Neural progenitor cell (in vitro differentiated cells): Measurements from ENCODE around the gene CCS. TPM values are rescaled to one million over a fixed set of nuclear protein-coding genes. Genes with fewer than 3 reads are reported as not detected.
A peak's percentile ranks its signal among the peaks of the same experiment; 100 is the strongest.

ENCODE experiments used
- DNase-seq: peaks from one replicate; pipeline ENCODE4 v3.0.0-alpha.2; 2016; ENCODE audit warnings: low spot score
- H2AFZ ChIP-seq: fragments of 200-600 bp; sonication (generic); replicated peaks from 2 replicates; pipeline ENCODE4 v1.6.1; 2016; ENCODE audit warnings: antibody characterized with exemption
- H3F3A ChIP-seq: fragments of 200-600 bp; sonication (generic); 2 replicates; pipeline ENCODE4 v1.6.1; 2016; ENCODE audit warnings: antibody characterized with exemption, low read depth
- H3K27ac ChIP-seq: fragments of 200-600 bp; sonication (generic); 2 replicates; pipeline ENCODE4 v1.5.1; 2016; ENCODE audit warnings: mild to moderate bottlenecking
- H3K27me3 ChIP-seq: fragments of 200-600 bp; sonication (generic); 2 replicates; pipeline ENCODE4 v1.6.1; 2016; ENCODE audit warnings: mild to moderate bottlenecking, moderate library complexity
- H3K36me3 ChIP-seq: fragments of 200-600 bp; sonication (generic); 2 replicates; pipeline ENCODE4 v1.5.1; 2016
- H3K4me1 ChIP-seq: fragments of 200-600 bp; sonication (generic); 2 replicates; pipeline ENCODE4 v1.6.1; 2016; ENCODE audit warnings: mixed run types
- H3K4me2 ChIP-seq: fragments of 200-600 bp; sonication (generic); 2 replicates; pipeline ENCODE4 v1.6.1; 2016
- H3K4me3 ChIP-seq: fragments of 200-600 bp; sonication (generic); 2 replicates; pipeline ENCODE4 v1.5.1; 2016
- H3K79me2 ChIP-seq: fragments of 200-600 bp; sonication (generic); 2 replicates; pipeline ENCODE4 v1.6.1; 2016; ENCODE audit warnings: low read depth
- H3K9ac ChIP-seq: fragments of 200-600 bp; sonication (generic); 2 replicates; pipeline ENCODE4 v1.6.1; 2016
- H3K9me3 ChIP-seq: fragments of 200-600 bp; sonication (generic); 2 replicates; pipeline ENCODE4 v1.5.1; 2016; ENCODE audit warnings: low read depth
- H4K20me1 ChIP-seq: fragments of 200-600 bp; sonication (generic); 2 replicates; pipeline ENCODE4 v1.6.1; 2016; ENCODE audit warnings: low read depth
- H3K27ac Mint-ChIP-seq: 3 replicates; pipeline ENCODE4 v1.8.0; 2021; ENCODE audit warnings: mixed read lengths
- H3K27me3 Mint-ChIP-seq: 2 replicates; pipeline ENCODE4 v1.8.0; 2022; ENCODE audit warnings: low read depth, mild to moderate bottlenecking, inconsistent platforms, moderate library complexity, mixed read lengths; ENCODE audit not compliant: insufficient read depth
- H3K36me3 Mint-ChIP-seq: 3 replicates; pipeline ENCODE4 v1.8.0; 2021; ENCODE audit warnings: mixed read lengths
- H3K4me1 Mint-ChIP-seq: 3 replicates; pipeline ENCODE4 v1.8.0; 2021; ENCODE audit warnings: mixed read lengths
- H3K4me3 Mint-ChIP-seq: 3 replicates; pipeline ENCODE4 v1.8.0; 2021; ENCODE audit warnings: mild to moderate bottlenecking, moderate library complexity, mixed read lengths
- H3K9me3 Mint-ChIP-seq: 3 replicates; pipeline ENCODE4 v1.8.0; 2020; ENCODE audit warnings: mixed read lengths
- EZH2 ChIP-seq: fragments of 200-600 bp; sonication (generic); IDR thresholded peaks from 2 replicates; pipeline ENCODE4 v1.6.1; 2017; ENCODE audit warnings: antibody characterized with exemption, mild to moderate bottlenecking, moderate library complexity
- EZH2phosphoT487 ChIP-seq: fragments of 200-600 bp; sonication (generic); IDR thresholded peaks from 2 replicates; pipeline ENCODE4 v1.6.1; 2017; ENCODE audit warnings: antibody characterized with exemption
- total RNA-seq: library from RNA; depleted of rRNA; stranded (reverse); fragments of >200 nt; gene quantifications from 2 replicates; pipeline ENCODE4 v1.2.3, GENCODE V29; 2015; ENCODE audit warnings: low replicate concordance
- TF ChIP-seq, protein P1 (sequence below): fragments of 200-600 bp; sonication (generic); IDR thresholded peaks from 2 replicates; pipeline ENCODE4 v1.5.1; 2017; ENCODE audit warnings: antibody characterized with exemption, mild to moderate bottlenecking

The CCS gene
- total RNA-seq, 1 donor from 2014 or later = 44.3 TPM

DNA sequence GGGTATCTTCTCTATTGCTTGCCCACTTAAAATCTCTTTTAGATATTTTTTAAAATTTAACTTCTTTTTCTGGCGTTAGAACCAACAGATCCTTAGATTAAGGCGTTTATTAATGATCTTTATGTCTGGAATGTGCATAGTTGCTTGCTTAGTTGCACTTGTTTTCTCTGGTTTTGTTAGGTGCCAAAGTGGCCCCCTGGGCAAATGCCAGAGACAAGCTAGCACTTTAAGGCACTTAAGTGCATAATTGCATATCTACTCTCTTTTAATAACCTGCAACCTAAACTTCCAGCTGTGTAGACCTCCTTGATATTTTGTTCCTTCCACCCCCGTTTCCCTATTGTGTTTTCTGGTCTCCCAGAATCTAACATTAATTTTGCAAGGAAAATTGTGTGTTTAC is 48.8 kb downstream of the CCS start:
- Histone ChIP-seq H3K4me3 (peak overlapping the region; percentile 77), H3K4me1 (peaks cover 53% of the 10 kb centered on the region), H3K4me2 (peak overlapping the region; percentile 84), H3K79me2 (peaks cover 95% of the 10 kb centered on the region), H3K9me3 (no peaks in the 10 kb centered on the region), H3K36me3 (peaks cover 29% of the 10 kb centered on the region), H2AFZ (no peak overlapping the region), H3F3A (peaks cover 47% of the 10 kb centered on the region), H4K20me1 (peaks cover 81% of the 10 kb centered on the region), H3K27ac (no peak overlapping the region), H3K9ac (peak overlapping the region; percentile 46), H3K27me3 (no peaks in the 10 kb centered on the region)
- no peak for TF ChIP-seq EZH2
- no peak for TF ChIP-seq EZH2phosphoT487
- TF ChIP-seq, protein P1, sequence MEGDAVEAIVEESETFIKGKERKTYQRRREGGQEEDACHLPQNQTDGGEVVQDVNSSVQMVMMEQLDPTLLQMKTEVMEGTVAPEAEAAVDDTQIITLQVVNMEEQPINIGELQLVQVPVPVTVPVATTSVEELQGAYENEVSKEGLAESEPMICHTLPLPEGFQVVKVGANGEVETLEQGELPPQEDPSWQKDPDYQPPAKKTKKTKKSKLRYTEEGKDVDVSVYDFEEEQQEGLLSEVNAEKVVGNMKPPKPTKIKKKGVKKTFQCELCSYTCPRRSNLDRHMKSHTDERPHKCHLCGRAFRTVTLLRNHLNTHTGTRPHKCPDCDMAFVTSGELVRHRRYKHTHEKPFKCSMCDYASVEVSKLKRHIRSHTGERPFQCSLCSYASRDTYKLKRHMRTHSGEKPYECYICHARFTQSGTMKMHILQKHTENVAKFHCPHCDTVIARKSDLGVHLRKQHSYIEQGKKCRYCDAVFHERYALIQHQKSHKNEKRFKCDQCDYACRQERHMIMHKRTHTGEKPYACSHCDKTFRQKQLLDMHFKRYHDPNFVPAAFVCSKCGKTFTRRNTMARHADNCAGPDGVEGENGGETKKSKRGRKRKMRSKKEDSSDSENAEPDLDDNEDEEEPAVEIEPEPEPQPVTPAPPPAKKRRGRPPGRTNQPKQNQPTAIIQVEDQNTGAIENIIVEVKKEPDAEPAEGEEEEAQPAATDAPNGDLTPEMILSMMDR = no peak
- peak overlapping the region; percentile 65 for H3K4me3 Mint-ChIP-seq
- H3K4me1 Mint-ChIP-seq = peaks cover 70% of the 10 kb centered on the region
- no peak for DNase-seq
- peaks cover 13% of the 10 kb centered on the region for H3K27me3 Mint-ChIP-seq
- H3K36me3 Mint-ChIP-seq = peaks cover 58% of the 10 kb centered on the region
- H3K9me3 Mint-ChIP-seq = no peaks in the 10 kb centered on the region
- H3K27ac Mint-ChIP-seq = no peak overlapping the region

DNA sequence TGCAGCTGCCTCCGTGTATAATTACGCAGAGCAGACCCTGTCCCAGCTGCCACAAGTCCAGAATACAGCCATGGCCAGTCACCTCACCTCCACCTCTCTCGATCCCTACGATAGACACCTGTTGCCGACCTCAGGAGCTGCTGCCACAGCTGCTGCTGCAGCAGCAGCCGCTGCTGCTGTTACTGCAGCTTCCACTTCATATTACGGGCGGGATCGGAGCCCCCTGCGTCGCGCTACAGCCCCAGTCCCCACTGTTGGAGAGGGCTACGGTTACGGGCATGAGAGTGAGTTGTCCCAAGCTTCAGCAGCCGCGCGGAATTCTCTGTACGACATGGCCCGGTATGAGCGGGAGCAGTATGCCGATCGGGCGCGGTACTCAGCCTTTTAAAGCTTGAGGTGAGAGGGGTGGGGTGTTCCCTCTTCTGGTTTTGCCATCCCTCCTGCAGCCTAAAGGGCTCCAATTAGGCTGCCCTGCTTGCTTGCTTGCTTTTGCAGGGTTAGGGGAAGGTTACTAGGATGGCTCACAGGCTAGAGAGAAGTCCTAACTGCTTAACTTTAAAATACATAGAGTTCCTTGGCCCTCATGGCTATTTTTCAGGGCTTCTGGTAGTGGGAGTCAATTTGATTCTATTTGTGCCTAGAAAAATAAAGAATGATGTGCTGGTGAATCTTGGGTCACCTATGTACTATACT is 50.9 kb downstream of the CCS start:
- no peak overlapping the region for H3K4me3 Mint-ChIP-seq
- Histone ChIP-seq H3K79me2 (peaks cover 100% of the 10 kb centered on the region), H3K4me1 (peaks cover 44% of the 10 kb centered on the region), H3K36me3 (peaks cover 29% of the 10 kb centered on the region), H4K20me1 (peaks cover 100% of the 10 kb centered on the region), H3K27ac (no peak overlapping the region), H3K9me3 (no peaks in the 10 kb centered on the region), H3F3A (peaks cover 54% of the 10 kb centered on the region), H3K4me3 (peak overlapping the region; percentile 77), H2AFZ (no peak overlapping the region), H3K4me2 (peak overlapping the region; percentile 84), H3K9ac (peak overlapping the region; percentile 31), H3K27me3 (no peaks in the 10 kb centered on the region)
- peaks cover 5% of the 10 kb centered on the region for H3K27me3 Mint-ChIP-seq
- no peak for DNase-seq
- TF ChIP-seq, protein P1 = no peak
- no peak for TF ChIP-seq EZH2
- TF ChIP-seq EZH2phosphoT487 = no peak
- peaks cover 56% of the 10 kb centered on the region for H3K4me1 Mint-ChIP-seq
- no peak overlapping the region for H3K27ac Mint-ChIP-seq
- H3K9me3 Mint-ChIP-seq = no peaks in the 10 kb centered on the region
- peaks cover 67% of the 10 kb centered on the region for H3K36me3 Mint-ChIP-seq

DNA sequence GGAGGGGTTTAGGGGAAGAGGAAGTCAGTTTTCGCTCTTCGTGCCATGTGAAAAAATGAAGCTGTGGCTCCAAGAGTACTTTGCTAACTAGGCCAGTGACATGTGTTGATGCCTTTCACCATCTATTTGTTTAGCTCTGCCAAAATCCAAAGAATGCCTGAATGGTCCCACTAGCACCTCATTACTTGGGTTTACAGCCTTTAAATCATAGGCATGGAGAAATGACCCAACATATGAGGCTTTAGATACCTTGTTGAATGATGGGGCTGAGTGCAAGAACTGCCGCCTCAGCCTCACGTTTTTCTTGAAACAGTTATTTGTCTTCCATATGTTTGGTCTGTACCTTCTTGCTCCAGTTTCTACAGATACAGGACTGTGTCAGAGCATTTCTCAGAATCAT is 53.8 kb downstream of the CCS start:
- peaks cover 70% of the 10 kb centered on the region for H3K36me3 Mint-ChIP-seq
- peaks cover 100% of the 10 kb centered on the region for H3K79me2 ChIP-seq
- TF ChIP-seq EZH2 = no peak
- TF ChIP-seq, protein P1 = no peak
- TF ChIP-seq EZH2phosphoT487 = no peak

More for the DNA sequence above, 53.8 kb downstream of the CCS start:
- peaks cover 23% of the 10 kb centered on the region for H3K4me1 ChIP-seq
- no peak overlapping the region for H2AFZ ChIP-seq
- H3K27ac ChIP-seq = no peak overlapping the region
- H3K4me3 ChIP-seq = no peak overlapping the region
- no peak overlapping the region for H3K27ac Mint-ChIP-seq
- no peak overlapping the region for H3K4me3 Mint-ChIP-seq
- no peaks in the 10 kb centered on the region for H3K9me3 Mint-ChIP-seq
- no peaks in the 10 kb centered on the region for H3K9me3 ChIP-seq
- H3K36me3 ChIP-seq = peaks cover 26% of the 10 kb centered on the region
- H3K27me3 Mint-ChIP-seq = peaks cover 2% of the 10 kb centered on the region
- no peak overlapping the region for H3K4me2 ChIP-seq
- peaks cover 96% of the 10 kb centered on the region for H4K20me1 ChIP-seq
- peaks cover 30% of the 10 kb centered on the region for H3K4me1 Mint-ChIP-seq
- no peak for DNase-seq
- no peak overlapping the region for H3K9ac ChIP-seq
- no peaks in the 10 kb centered on the region for H3K27me3 ChIP-seq
- peaks cover 75% of the 10 kb centered on the region for H3F3A ChIP-seq
